Endothelial cell (in vitro differentiated cells): Measurements from ENCODE around the gene CECR2. TPM values are rescaled to one million over a fixed set of nuclear protein-coding genes. Genes with fewer than 3 reads are reported as not detected.
"Not testable (repeated sequence)": the region's sequence is repeated elsewhere in the genome, so short reads cannot be mapped to it uniquely, and the experiment has no call there.

Experiments used
- DNase-seq: peaks from one replicate; pipeline ENCODE4 v3.0.0; 2021; ENCODE audit warnings: low spot score
- H3K27ac Mint-ChIP-seq: one replicate; pipeline ENCODE4 v1.8.0; 2021; ENCODE audit warnings: mixed read lengths, inconsistent platforms; ENCODE audit not compliant: unreplicated experiment
- H3K27me3 Mint-ChIP-seq: one replicate; pipeline ENCODE4 v1.8.0; 2021; ENCODE audit warnings: mild to moderate bottlenecking, moderate library complexity, mixed read lengths, inconsistent platforms; ENCODE audit not compliant: unreplicated experiment
- H3K36me3 Mint-ChIP-seq: one replicate; pipeline ENCODE4 v1.8.0; 2021; ENCODE audit warnings: mild to moderate bottlenecking, low read depth, mixed read lengths, inconsistent platforms; ENCODE audit not compliant: unreplicated experiment
- H3K4me1 Mint-ChIP-seq: one replicate; pipeline ENCODE4 v1.8.0; 2021; ENCODE audit warnings: mild to moderate bottlenecking, mixed read lengths, inconsistent platforms; ENCODE audit not compliant: unreplicated experiment
- H3K4me3 Mint-ChIP-seq: one replicate; pipeline ENCODE4 v1.8.0; 2021; ENCODE audit warnings: mild to moderate bottlenecking, mixed read lengths, inconsistent platforms; ENCODE audit not compliant: unreplicated experiment
- H3K9me3 Mint-ChIP-seq: one replicate; pipeline ENCODE4 v1.8.0; 2021; ENCODE audit warnings: mixed read lengths, inconsistent platforms; ENCODE audit not compliant: unreplicated experiment
- CTCF ChIP-seq: fragments of 200-600 bp; sonication (generic); IDR thresholded peaks from one replicate; pipeline ENCODE4 v1.5.0; 2021; ENCODE audit warnings: antibody characterized with exemption; ENCODE audit not compliant: unreplicated experiment
- total RNA-seq: library from RNA; stranded (reverse); fragmentation: NEBNext Ultra II Directional; extraction: Animal tissue kit (Norgen Biotek cat#: 25700); gene quantifications from one replicate; pipeline ENCODE4 v1.2.1, GENCODE V29; 2021; ENCODE audit not compliant: unreplicated experiment

The CECR2 gene
- total RNA-seq, 1 donor from 2014 or later = 65.3 TPM

- Mint-ChIP-seq H3K4me3 (peak overlapping the region; percentile 74), H3K4me1 (no peaks in the 10 kb centered on the region), H3K9me3 (no peaks in the 10 kb centered on the region), H3K36me3 (peaks cover 47% of the 10 kb centered on the region), H3K27me3 (peaks cover 8% of the 10 kb centered on the region), H3K27ac (no peak overlapping the region)
- no peak for DNase-seq
- no peak for TF ChIP-seq CTCF
Measured at GRCh38 chr22:17559188-17559587, 189.9 kb downstream of the CECR2 start.

DNA sequence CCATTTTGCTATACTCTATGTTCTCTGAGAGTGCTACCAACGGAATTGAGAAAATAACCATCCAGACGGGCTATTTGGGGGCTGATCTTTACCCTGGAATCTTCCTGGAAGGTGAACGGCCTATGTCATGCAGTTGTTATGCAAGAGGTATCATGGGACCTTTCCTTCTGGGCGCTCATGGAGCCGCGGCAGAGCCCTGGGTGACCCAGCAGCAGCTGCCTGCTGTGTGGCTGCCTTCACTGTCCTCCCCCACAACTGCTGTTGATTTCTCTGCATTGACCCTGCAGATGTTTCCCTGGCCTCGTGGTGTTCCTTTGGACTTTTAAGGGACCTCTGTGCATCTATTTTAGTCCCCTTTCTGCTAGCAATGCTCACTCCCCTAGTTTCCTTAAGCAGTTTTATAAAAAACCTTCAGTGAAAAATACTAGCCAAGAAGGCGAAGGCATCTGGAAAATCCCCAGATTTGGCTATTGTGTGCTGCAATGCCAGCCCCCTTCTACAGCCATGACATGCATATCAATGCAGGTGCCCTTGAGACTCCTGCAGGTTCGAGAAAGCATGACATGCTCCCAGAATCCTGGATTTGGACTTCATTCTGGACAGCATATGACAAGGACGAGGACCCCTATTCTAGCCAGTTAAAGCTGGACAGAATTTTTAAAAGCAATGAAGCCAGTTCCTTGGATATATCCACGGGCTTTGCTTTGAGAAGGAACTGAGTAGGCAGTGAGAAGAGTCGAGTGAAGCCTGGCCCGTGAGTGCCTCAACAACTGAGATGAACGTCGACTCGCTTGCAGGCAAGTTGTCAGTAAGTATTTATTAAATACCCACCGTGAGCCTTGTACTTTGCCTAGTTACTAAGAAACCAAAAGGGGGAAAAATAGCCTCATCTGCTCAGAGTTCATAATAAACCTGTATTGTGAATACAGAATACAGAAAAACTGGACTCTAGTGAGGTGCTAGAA lies 193.9 kb downstream of the CECR2 start, which contains the start of gene SLC25A18:
Gene SLC25A18, plus strand, starts transcription at position 593 of the 965 bp plus-strand sequence. CDS start 16,447 bp downstream, outside the sequence.
- H3K4me3 Mint-ChIP-seq = peak within 1 kb of the TSS; percentile 31
- H3K27me3 Mint-ChIP-seq = peaks cover 14% of the 10 kb centered on the region

DNA sequence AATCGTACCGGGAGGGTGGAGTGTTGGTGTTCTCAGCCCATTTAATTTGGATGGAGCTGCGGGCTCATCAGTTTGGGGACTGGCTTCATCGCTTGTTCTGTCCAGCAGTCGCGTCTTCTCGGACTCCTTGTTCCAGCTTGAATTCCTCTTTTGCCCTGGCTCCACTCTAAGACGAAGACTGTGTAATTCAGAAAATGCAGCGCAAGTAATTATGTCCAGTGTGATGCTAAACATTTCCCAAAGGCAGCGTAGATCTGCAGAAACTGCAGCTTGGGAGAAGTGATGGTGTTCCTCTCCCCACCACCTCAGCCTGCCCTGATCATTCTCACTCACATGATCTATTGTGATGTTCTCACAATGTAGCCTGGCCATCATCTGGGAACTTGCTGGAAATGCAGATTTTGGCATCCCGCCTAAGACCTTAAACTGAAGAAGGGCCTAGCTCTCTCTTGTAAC lies 194.7 kb downstream of the CECR2 start:
- Mint-ChIP-seq H3K27ac (no peak overlapping the region), H3K36me3 (peaks cover 19% of the 10 kb centered on the region), H3K4me1 (no peaks in the 10 kb centered on the region), H3K27me3 (peaks cover 14% of the 10 kb centered on the region), H3K9me3 (no peaks in the 10 kb centered on the region), H3K4me3 (no peak overlapping the region)
- DNase-seq = no peak
- TF ChIP-seq CTCF = no peak

More for the DNA sequence above, 193.9 kb downstream of the CECR2 start, which contains the start of gene SLC25A18:
- Mint-ChIP-seq H3K36me3 (peaks cover 24% of the 10 kb centered on the region), H3K4me1 (no peaks in the 10 kb centered on the region), H3K27ac (no peak within 1 kb of the TSS), H3K9me3 (no peaks in the 10 kb centered on the region)
- DNase-seq = no peak
- no peak for TF ChIP-seq CTCF

- Mint-ChIP-seq H3K4me3 (peak overlapping the region; percentile 10), H3K27ac (peak overlapping the region; percentile 51), H3K4me1 (peaks cover 20% of the 10 kb centered on the region)
- H3K9me3 Mint-ChIP-seq, DNase-seq, H3K27me3 Mint-ChIP-seq, H3K36me3 Mint-ChIP-seq: not testable (repeated sequence)
Measured at GRCh38 chr22:17566016-17566687, 196.9 kb downstream of the CECR2 start.

GRCh38 chr22:17566776-17567175 lies 197.5 kb downstream of the CECR2 start:
- TF ChIP-seq CTCF = no peak
- Mint-ChIP-seq H3K36me3 (peaks cover 5% of the 10 kb centered on the region), H3K27me3 (peaks cover 9% of the 10 kb centered on the region), H3K9me3 (no peaks in the 10 kb centered on the region), H3K4me3 (no peak overlapping the region), H3K4me1 (peaks cover 20% of the 10 kb centered on the region), H3K27ac (no peak overlapping the region)
- DNase-seq = no peak
